Measurements from ENCODE around the gene NAV2.

Gene NAV2

DNA sequence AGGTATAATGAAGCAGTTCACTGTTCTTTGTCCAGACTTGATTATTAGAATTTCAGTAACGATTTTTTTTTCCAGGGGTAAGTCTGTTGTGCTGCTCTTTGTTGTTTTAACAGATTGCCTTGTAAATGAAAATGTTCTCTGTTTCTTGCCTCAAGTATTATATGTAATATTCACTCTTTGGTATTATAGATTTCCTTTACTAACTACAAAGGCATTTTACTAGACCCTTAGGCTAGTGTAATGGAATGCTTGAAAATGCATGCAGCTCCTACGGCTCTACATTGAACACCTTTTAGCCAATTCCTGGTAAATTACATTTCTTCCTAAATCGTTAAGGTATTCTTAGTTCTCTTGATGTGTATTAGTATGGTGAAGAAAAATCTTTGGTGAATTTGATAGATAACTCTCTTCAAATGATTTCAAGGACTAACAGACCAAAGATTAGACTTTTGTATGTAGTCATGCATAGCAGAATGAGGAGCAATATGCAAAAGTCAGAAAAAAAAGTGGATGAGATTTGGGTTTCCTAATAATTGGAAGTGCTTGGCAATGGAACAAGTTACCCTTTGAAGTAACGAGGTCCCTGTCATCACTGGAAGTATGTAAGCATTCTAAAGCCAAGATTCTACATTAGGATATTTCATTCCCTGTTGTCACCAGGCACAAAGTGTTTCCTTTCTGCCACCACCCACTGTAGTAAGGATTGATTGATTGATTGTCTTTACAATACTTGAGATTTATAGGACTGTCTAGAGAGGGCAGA is 334.6 kb downstream of the NAV2 start:
- H3K4me3 ChIP-seq (ENCODE audit: low read depth, low read length) = no peak overlapping the region
- TF ChIP-seq MYC (IDR thresholded peaks at IDR 0.05; ENCODE audit: low read depth, low read length) (no peak), CTCF (IDR thresholded peaks at IDR 0.05; ENCODE audit: low read depth, low read length) (no peak), POLR2A (IDR thresholded peaks at IDR 0.05; ENCODE audit: extremely low read depth, insufficient read length) (no peak)
- TF ChIP-seq, protein P1, sequence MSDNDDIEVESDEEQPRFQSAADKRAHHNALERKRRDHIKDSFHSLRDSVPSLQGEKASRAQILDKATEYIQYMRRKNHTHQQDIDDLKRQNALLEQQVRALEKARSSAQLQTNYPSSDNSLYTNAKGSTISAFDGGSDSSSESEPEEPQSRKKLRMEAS (IDR thresholded peaks at IDR 0.05; ENCODE audit: low read depth, low read length) = no peak

DNA sequence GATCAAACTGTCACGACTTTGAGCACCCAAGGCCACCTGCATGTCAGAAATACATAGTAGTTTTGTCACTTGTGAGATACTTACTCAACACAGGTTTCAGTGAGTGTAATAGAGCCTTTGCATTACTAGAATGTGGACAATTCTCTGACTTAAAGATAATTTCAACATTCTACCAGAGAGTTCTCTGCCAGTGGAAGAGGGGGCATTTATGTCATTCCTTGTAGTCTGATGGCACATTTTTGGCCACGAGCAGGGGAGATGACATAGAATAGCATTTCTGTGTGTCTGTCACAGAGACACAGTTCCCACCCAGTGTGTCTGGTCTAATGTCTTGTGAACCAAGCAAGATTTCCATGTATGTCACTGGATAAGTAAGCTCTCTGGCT is 335.1 kb downstream of the NAV2 start:
- H3K4me3 ChIP-seq (ENCODE audit: low read depth, low read length) = no peak overlapping the region
- TF ChIP-seq, protein P1 (IDR thresholded peaks at IDR 0.05; ENCODE audit: low read depth, low read length) = no peak
- TF ChIP-seq CTCF (IDR thresholded peaks at IDR 0.05; ENCODE audit: low read depth, low read length) (no peak), POLR2A (IDR thresholded peaks at IDR 0.05; ENCODE audit: extremely low read depth, insufficient read length) (no peak), MYC (IDR thresholded peaks at IDR 0.05; ENCODE audit: low read depth, low read length) (no peak)
- no peak for DNase-seq (ENCODE audit: low read depth)

More for the DNA sequence above, 334.6 kb downstream of the NAV2 start:
- no peak for DNase-seq (ENCODE audit: low read depth)

- no peak overlapping the region for H3K4me3 ChIP-seq (ENCODE audit: low read depth, low read length)
- DNase-seq (ENCODE audit: low read depth) = no peak
- TF ChIP-seq CTCF (IDR thresholded peaks at IDR 0.05; ENCODE audit: low read depth, low read length) = no peak
- TF ChIP-seq MYC (IDR thresholded peaks at IDR 0.05; ENCODE audit: low read depth, low read length) = no peak
- TF ChIP-seq, protein P1 (IDR thresholded peaks at IDR 0.05; ENCODE audit: low read depth, low read length) = no peak
- TF ChIP-seq POLR2A (IDR thresholded peaks at IDR 0.05; ENCODE audit: extremely low read depth, insufficient read length) = no peak
Observed at GRCh38 chr11:20048246-20048645, 335.6 kb downstream of the NAV2 start.

- TF ChIP-seq MYC (IDR thresholded peaks at IDR 0.05; ENCODE audit: low read depth, low read length) (no peak), CTCF (IDR thresholded peaks at IDR 0.05; ENCODE audit: low read depth, low read length) (no peak), POLR2A (IDR thresholded peaks at IDR 0.05; ENCODE audit: extremely low read depth, insufficient read length) (no peak)
- TF ChIP-seq, protein P1 (IDR thresholded peaks at IDR 0.05; ENCODE audit: low read depth, low read length) = no peak
- H3K4me3 ChIP-seq (ENCODE audit: low read depth, low read length) = no peak overlapping the region
- DNase-seq (ENCODE audit: low read depth) = no peak
Observed at GRCh38 chr11:20048707-20049106, 336.1 kb downstream of the NAV2 start.

DNA sequence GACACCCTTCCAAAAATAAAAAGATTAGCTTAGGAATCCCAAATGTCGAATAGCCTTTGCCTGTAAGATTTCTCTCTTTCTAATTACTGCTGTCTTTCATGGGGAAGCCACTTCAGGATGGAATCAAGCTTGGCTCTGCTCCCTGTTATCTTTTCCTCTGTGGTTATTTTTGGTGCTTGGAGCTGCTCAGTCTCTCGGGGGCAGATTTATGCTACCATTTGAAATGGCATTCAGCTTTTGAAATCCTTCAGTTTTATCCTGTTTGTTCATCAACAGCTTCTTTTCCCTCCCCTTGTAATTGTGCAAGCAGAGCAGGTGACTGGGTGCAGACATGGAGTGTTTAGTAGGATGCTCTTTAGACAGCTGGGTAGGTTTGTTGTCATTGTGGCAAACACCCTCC is 336.6 kb downstream of the NAV2 start:
- H3K4me3 ChIP-seq (ENCODE audit: low read depth, low read length) = no peak overlapping the region
- no peak for DNase-seq (ENCODE audit: low read depth)
- TF ChIP-seq CTCF (IDR thresholded peaks at IDR 0.05; ENCODE audit: low read depth, low read length) (no peak), MYC (IDR thresholded peaks at IDR 0.05; ENCODE audit: low read depth, low read length) (no peak), POLR2A (IDR thresholded peaks at IDR 0.05; ENCODE audit: extremely low read depth, insufficient read length) (no peak)
- TF ChIP-seq, protein P1 (IDR thresholded peaks at IDR 0.05; ENCODE audit: low read depth, low read length) = no peak

All from NB4 (cell line).